DMS 273 (cell line): ENCODE data around the gene GHRL.

Experiments used
- DNase-seq: peaks from one replicate; lab custom pipeline; 2025; ENCODE audit not compliant: unreplicated experiment; lab: John Stamatoyannopoulos, UW

The GHRL gene

GRCh38 chr3:10328460-10329071 lies 35.8 kb upstream of the GHRL start:
- DNase-seq, result no peak

DNA sequence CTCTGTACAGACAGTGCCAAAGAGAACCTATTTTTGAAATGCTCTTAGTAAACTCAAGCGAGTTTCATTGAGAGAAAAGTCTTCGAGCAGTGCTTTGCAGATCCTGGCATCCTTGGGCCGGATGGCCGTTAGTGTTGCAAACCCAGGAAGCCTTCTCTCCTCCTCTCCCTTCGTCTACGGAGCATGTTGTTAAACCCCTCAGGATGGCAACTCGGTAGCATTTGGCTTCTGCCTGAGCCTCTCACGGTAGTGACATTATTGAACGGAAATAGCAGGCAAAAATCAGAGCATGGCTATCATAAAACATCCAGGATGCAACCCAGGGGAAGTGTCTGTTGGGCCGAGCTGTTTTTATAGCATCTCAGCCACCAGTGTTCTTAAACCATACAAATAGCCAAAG lies 34.8 kb upstream of the GHRL start:
- no peak for DNase-seq

DNA sequence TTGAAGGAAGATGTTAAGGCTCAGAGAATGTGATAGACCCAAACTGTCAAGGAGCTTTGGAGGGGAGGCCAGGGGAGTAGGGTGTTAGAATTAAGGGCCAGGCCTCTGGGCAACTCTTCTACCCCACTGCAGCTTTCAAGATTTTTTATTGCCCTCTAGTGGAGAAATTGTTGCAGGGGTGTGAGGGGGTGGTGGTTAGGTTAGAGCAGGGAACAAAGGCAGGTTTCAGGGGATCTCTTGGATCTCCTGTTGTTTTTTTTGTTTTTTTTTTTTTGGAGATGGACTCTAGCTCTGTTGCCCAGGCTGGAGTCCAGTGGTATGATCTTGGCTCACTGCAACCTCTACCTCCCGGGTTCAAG lies 29.6 kb upstream of the GHRL start:
- peak; percentile 55 for DNase-seq

GRCh38 chr3:10321630-10322351 lies 29.0 kb upstream of the GHRL start:
- no peak for DNase-seq

DNA sequence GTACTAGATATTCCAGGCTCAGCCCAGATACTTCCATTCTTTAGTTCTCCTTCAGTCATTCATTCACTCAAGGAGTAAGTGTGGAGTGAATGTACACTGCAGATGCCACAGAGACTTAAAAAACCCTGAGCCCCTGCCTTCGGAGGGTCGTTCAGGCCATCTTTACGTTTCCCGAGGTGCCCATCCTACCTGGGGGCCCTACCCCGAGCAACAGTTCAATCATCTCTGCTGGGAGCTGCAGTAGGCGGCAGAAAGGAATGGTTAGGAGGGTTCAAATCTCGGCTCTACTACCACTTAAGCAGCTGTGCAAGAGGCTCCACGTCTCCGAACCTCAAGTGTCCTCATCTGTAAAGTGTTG lies 27.6 kb upstream of the GHRL start:
- DNase-seq, result no peak

DNA sequence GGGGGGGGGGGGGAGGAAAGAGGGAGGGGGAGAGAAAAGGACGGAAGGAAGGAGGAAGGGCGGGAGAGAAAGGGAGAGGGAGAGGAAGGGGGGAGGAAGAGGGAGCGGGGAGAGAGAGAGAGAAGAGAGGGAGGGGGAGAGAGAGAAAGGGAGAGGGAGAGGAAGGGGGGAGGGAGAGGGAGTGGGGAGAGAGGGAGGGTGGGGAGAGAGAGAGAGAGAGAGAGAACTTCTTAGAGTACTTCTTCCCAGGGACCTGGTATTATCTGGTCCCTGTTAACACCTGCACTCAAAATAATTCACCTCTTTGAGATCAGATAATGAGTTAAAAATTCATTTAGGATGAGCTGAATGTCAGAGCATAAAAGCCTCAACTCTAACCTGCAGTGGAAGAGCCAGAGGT lies 27.1 kb upstream of the GHRL start:
- DNase-seq, result no peak

GRCh38 chr3:10319251-10319650 lies 26.5 kb upstream of the GHRL start:
- no peak for DNase-seq

DNA sequence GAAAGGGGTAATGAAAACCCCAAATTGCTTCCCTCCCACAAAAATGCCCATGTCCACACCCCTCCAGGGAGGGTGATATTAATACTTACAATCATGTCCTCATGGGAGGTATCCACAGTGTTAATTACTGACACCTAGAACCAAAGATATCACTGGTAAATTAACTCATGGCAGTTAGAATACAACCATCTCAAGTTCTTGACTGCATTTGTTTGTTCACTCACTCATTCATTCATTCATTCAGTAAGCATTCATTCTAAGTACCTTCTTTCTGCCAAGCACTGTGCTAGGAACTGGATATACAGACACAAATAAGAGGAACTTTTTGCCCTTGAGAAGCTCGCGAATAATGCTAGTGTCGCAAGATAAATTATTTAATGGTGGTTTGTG lies 25.2 kb upstream of the GHRL start:
- DNase-seq, result no peak

GRCh38 chr3:10317311-10317960 lies 24.7 kb upstream of the GHRL start:
- no peak for DNase-seq

- DNase-seq, result no peak
These were observed 23.1 kb upstream of the GHRL start for GRCh38 chr3:10315771-10316344.

DNA sequence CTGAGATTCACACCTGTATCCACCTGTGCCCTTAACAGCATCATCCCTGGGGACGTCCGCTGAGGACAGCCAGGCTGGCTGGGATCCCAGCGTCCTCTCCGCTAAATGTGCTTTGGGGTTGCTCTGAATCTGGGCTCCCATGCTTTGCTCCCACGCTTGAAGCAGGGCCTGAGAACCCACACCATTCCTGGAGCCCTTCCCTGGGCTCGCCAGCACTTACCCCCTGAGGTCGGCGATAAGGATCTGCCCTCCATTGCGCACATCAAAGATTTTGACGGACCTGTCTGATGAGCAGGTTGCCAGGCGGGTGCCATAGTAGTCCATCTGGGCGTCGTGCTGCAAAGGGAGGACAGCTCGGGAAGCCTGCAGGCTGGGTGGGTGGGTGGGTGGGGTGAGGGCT lies 22.4 kb upstream of the GHRL start:
- DNase-seq, result no peak

GRCh38 chr3:10312861-10313260 lies 20.1 kb upstream of the GHRL start:
- no peak for DNase-seq

- no peak for DNase-seq
These were observed 19.6 kb upstream of the GHRL start for GRCh38 chr3:10312391-10312790.

- DNase-seq, result no peak
These were observed 19.0 kb upstream of the GHRL start for GRCh38 chr3:10311710-10312109.

DNA sequence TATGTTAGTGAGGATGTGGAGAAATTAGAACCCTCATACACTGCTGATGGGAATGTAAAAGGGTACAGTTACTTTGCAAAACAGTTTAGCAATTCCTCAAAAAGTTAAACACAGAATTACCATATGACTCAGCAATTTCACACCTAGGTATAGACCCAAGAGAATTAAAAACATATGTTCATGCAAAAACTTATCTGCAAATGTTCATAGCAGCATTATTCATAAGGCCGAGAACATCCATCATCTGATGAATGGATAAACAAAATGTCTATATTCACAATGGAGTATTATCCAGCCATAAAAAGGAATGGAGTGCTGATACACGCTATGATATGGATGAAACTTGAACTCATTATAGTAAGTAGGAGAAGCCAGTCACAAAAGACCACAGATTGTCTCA lies 17.8 kb upstream of the GHRL start:
- DNase-seq, result no peak

DNA sequence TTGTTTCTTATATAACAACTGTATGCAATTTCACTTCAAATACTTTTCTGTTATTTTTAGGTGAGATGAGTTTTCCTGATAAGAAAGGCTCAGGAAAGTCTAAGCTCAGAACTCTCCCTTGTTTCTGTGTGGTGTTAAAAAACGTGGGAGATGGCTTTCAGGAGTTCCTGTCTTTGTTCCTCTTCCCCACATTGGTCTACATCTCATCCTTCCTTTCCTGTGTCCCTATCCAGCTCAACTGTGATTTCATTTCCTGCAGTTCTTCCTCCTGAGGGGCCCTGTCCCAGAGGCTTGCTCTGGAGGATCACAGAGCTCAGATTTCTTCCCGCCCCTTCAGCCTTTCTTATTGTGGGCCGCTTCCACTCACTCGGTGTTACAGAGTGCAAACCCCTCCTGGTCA lies 17.0 kb upstream of the GHRL start:
- no peak for DNase-seq

- DNase-seq, result no peak
These were observed 15.9 kb upstream of the GHRL start for GRCh38 chr3:10308678-10309077.

DNA sequence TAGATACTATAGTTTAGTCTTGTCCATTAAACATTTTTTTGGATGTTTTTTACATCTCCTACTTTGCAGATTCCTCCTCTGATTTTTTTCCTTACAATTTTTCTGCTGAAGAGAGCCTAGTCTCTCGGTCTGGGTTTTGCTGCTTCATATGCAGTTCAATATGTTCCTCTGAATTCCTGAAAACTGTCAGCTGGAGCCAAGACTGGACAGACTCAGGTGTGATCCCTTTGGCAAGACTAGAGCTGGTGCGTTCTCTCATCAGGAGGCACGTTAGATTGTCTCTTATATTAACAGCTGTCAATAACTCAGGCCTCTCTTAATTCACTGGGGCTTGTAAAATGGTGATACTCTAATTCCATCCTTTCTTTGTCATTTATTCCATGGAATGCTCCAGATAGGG lies 13.4 kb upstream of the GHRL start:
- no peak for DNase-seq

DNA sequence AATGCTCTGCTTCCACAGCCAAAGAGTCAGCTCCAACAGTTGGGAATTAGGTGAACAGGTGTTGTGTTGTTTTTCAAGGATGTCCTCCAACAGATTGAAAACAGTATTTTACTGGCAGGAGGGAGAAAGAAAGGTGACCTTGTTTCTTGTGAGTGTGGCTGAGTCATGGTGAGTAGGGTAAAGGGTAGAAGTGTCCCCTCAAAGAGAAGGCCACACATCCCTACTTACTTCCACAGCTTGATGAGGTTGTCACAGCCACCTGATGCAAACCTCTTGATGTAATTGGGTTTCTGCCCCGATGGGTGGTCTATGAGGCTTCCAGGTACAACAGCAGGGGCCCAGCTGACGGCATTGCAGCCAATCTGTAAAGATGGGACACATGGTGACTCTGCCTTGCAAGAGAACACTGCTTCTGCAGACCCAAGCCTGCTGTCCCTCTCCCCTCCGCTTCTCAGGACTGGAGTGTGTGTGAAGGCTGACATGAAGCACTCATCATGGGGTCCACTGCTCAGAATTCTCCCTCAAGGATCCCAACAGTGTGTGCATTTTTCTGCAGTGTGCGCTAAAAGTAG lies 12.7 kb upstream of the GHRL start:
- DNase-seq, result peak; percentile 62

GRCh38 chr3:10304905-10305304 lies 12.2 kb upstream of the GHRL start:
- no peak for DNase-seq

- no peak for DNase-seq
These were observed 11.0 kb upstream of the GHRL start for GRCh38 chr3:10303785-10304184.

- DNase-seq, result no peak
These were observed 10.4 kb upstream of the GHRL start for GRCh38 chr3:10303105-10303504.
